NOMO-1 treated with DMSO at 0.1 percent for 48 hours (cell line): ENCODE measurements around the gene HOOK1.
"Not testable (repeated sequence)": the region's sequence is repeated elsewhere in the genome, so short reads cannot be mapped to it uniquely, and the experiment has no call there.

Experiments
- DNase-seq: peaks from one replicate; lab custom pipeline; 2025; ENCODE audit not compliant: unreplicated experiment; lab: John Stamatoyannopoulos, UW

The HOOK1 gene

GRCh38 chr1:59880735-59881134 is 66.0 kb downstream of the HOOK1 start:
- no peak for DNase-seq

- no peak for DNase-seq
Measured at GRCh38 chr1:59885160-59885832, 70.5 kb downstream of the HOOK1 start.

- DNase-seq, result no peak
Measured at GRCh38 chr1:59892841-59893811, 78.4 kb downstream of the HOOK1 start.

- DNase-seq, result no peak
Measured at GRCh38 chr1:59897165-59897564, 82.4 kb downstream of the HOOK1 start.

- DNase-seq, result no peak
Measured at GRCh38 chr1:59898927-59899326, 84.2 kb downstream of the HOOK1 start.

- no peak for DNase-seq
Measured at GRCh38 chr1:59900640-59901039, 85.9 kb downstream of the HOOK1 start.

GRCh38 chr1:59901770-59902388 is 87.1 kb downstream of the HOOK1 start:
- no peak for DNase-seq

GRCh38 chr1:59903141-59903754 is 88.5 kb downstream of the HOOK1 start:
- peak; percentile 58 for DNase-seq

- no peak for DNase-seq
Measured at GRCh38 chr1:59906931-59907330, 92.2 kb downstream of the HOOK1 start.

GRCh38 chr1:59908084-59908483 is 93.3 kb downstream of the HOOK1 start:
- no peak for DNase-seq

- no peak for DNase-seq
Measured at GRCh38 chr1:59908682-59909081, 93.9 kb downstream of the HOOK1 start.

- not testable (repeated sequence) for DNase-seq
Measured at GRCh38 chr1:59914791-59915286, 100.1 kb downstream of the HOOK1 start.

GRCh38 chr1:59915516-59915915 is 100.8 kb downstream of the HOOK1 start:
- DNase-seq, result no peak

- no peak for DNase-seq
Measured at GRCh38 chr1:59917026-59917784, 102.5 kb downstream of the HOOK1 start.

GRCh38 chr1:59917785-59918180 is 103.0 kb downstream of the HOOK1 start:
- DNase-seq, result no peak

- DNase-seq, result no peak
Measured at GRCh38 chr1:59919746-59920145, 105.0 kb downstream of the HOOK1 start.

- not testable (repeated sequence) for DNase-seq
Measured at GRCh38 chr1:59921258-59921899, 106.6 kb downstream of the HOOK1 start.

- DNase-seq, result no peak
Measured at GRCh38 chr1:59924653-59925052, 109.9 kb downstream of the HOOK1 start.
